Head of caudate nucleus (tissue), 42 donors: ENCODE results near the gene PDHX.
A peak's percentile ranks its signal among the peaks of the same experiment; 100 is the strongest.
"Not testable (repeated sequence)": the region's sequence is repeated elsewhere in the genome, so short reads cannot be mapped to it uniquely, and the experiment has no call there.

ENCODE experiments used
- DNase-seq, 42 donors: peaks; one replicate each; pipeline versions ENCODE4 v3.0.0 to v3.0.0-alpha.2; 2020 to 2021; ENCODE audit warnings: mixed read lengths in 7 of 42
- intact Hi-C: fragments of 100-400 bp; cut with DNase I; formaldehyde crosslinking; loops from one replicate; pipeline ENCODE4 v1.15.0; 2022

Gene PDHX

DNA sequence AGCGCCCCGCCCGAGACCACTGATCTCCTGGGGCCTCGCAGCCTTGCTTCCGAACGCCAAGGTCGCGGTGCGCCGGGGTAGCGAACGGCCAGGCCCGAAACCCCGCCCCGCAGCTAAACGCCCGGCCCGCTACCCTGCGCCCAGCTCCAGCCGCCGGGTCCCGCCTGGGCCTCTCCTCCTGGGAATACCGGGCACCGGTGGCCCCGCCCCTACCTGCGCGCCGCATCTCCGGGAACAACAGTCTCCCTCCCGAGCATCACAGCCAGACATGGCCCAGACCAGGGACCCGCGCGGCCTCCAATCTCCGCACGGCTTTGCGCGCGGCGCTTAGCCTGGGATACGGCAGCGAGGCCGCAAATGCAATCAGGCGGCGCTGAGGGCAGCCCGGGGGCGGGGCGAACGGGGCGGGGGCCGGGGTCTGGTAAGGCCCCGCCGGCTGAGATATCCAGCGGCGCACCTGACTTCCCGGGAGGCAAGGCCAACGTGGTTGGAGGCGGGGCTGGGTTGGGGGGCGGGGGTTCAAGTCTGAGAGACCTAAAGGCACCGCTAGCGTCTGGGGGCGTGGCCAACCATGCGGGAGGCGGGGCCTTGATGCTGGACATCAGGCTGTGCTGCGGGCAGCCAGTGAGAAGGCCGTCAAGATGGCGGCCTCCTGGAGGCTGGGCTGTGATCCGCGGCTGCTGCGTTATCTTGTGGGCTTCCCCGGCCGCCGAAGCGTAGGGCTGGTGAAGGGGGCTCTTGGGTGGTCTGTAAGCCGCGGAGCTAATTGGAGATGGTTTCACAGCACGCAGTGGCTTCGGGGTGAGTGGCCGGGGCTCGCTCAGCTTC, at the start of gene PDHX, which contains the start of gene APIP:
Gene PDHX (plus strand): TSS at position 604 of the 828 bp plus-strand sequence. CDS start 38 bp downstream, at position 642.
Gene APIP (minus strand): TSS at position 365 of the 828 bp plus-strand sequence. CDS start 95 bp downstream, at position 270.
- intact Hi-C loops: no loop called here
- peak; percentile 92 to 99 (median 97) for DNase-seq

DNA sequence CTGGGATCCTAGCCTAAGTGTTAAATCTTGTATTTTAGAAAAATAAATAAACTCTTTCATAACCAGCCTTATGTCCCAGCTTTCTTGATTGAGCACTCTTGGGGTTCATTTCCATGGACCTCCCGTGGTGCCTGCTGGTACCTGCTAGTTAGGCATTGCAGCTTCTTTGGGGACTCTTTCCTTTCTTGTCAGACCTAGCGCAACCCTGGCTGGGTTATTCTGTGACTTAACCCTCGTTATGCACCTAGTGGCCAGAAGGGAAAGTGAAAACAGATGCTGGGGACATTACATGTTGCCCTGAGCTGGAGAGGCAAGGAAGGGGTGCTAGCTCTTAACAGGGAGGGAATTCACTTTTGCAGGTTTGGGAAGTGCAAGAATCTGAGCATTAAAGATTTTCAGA, 47.0 kb upstream of the PDHX start:
- intact Hi-C loops: no loop called here
- DNase-seq: no peak

DNA sequence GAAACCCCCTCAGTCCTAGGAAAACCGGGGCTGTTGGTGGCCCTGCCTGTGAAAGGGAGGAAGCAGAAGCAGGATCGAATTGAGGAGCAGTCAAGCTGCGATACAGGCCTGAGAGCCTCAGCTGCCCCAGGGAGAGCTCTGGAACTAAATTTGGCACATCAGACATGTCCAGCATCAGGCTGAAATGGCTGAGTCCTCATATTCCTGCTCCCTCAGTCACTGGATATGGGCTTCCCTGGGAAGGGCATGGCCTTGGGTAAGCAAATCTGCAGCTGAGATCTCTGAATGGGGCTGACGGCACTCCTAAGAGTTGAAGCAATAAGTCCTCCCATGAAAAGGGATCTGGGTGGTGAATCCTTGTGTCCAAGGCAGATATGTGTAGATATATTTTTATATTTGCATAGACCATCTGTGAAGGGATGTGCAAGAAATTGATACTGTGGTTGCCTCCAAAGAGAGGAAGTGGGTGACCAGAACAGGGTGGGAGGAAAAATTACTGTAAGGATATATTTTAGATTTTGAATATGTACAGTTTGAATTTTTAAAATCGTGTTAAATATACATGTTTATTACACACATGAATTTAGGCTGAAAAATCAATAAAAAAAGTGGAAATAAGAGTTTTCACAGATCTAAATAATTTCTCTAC, 45.7 kb upstream of the PDHX start:
- DNase-seq: no peak
- intact Hi-C loops: no loop called here

DNA sequence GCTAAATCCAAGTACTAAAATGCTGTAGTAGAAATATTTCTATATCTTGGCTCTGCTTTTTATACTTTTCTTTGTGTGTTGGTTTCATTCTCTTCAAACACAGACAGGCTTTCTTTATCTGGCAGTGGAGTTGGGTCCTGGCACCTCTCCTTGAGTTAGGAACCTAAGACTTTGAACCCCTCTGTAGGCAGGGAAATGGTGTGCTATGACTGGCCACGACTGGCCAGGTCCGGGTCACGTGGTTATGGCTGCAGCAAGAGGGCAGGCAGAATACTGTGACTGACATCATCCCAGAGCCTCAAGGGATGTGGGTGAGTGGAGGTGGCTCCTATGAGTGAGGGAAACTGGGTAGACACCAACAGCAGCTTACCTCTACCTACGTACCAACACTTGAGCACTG, 42.2 kb upstream of the PDHX start:
- DNase-seq: no peak
- intact Hi-C loops: no loop called here

DNA sequence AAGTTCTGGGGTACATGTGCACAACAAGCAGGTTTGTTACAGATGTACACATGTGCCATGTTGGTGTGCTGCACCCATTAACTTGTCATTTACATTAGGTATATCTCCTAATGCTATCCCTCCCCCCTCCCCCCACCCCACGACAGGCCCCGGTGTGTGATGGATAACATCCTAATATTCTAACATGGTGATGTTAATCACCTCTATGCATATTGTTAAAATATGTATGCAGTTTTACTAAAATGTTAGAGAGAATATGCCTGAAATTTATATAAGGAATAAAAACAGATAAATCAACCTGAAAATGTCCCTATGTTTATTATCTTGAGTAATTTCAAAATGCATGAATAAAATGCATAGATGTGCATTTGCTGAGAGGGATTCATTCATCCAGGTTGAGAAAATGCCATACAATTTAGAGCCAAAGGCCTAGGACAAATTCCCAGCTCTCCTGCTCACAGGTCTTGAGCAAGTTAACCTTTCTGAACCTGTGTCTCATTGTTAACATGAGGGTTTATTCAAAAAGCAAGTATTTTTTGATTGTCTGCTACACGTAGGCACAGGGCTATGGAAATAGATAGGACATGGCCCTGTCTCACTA, 38.9 kb upstream of the PDHX start:
- DNase-seq: no peak
- intact Hi-C loops: no loop called here

DNA sequence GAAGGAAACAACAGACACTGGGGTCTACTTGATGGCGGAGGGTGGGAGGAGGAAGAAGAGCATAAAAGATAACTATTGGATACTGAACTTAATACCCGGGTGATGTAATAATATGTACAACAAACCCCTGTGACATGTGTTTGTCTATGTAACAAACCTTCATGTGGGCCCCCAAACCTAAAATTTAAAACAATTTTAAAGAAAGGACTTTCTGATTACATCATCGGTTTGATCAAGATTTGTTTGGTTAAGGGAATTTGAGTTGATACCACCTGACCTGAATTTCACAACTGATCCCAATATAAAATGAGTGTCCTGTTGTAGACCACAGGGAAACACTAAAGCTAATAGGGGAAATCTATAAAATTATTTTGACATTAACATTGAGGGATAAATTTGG, 34.5 kb upstream of the PDHX start:
- intact Hi-C loops: no loop called here
- DNase-seq: no peak

DNA sequence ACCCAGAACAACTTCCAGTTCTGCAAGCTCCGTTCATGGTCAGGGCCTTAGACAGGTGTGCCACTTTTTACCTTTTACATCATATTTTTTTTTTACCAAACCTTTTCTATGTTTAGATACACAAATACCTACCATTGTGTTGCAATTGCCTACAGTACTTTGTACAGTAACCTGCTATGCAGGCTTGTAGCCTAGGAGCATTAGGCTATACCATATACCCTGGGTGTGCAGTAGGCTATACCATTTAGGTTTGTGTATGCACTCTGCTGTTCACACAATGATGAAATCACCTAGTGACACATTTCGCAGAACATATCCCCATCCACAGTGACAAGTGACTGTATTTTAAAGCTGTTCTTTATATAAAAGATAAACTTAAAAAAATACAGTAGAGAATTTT, 29.8 kb upstream of the PDHX start:
- intact Hi-C loops: no loop called here
- DNase-seq: no peak

DNA sequence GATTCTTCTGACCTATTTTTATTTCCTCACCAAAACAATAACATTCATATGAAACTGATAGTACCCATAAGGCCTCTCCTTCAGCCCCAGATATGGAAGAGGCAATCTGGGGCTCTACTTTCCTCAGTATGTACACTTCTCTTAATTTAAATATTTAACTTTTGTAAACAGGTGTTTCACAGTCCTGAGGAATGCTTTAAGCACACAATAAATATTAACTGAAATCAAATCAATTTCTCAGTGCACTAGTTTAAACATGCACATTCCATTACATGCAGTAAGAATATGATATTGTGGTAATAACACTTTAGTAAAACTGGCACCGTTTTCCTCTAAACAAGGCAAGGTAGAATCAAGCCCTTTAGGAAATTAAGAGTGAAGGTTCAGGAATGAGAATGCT, 29.2 kb upstream of the PDHX start:
- no peak for DNase-seq
- intact Hi-C loops: no loop called here

DNA sequence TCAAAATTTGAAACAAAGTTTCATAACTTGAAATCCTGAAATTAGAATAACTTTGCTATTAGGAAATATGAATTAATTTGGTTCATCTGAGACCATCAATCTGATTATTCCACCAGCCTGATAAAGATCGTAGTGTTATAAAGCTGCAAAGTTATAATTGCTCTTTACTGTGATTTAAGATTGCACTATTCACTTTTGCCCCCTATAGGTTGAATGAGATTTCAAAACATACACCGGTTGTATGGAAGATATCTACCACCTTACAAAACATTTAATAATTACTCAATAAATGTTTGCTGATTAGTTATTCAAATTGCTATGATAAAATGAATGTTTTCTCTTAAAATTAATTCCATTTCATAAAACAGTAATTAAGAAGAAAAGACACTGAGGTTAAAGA, 26.3 kb upstream of the PDHX start:
- no peak for DNase-seq
- intact Hi-C loops: loop anchor here (5.0 kb wide), 1 partner anchor 303 kb away; no protein-coding TSS in a partner anchor

DNA sequence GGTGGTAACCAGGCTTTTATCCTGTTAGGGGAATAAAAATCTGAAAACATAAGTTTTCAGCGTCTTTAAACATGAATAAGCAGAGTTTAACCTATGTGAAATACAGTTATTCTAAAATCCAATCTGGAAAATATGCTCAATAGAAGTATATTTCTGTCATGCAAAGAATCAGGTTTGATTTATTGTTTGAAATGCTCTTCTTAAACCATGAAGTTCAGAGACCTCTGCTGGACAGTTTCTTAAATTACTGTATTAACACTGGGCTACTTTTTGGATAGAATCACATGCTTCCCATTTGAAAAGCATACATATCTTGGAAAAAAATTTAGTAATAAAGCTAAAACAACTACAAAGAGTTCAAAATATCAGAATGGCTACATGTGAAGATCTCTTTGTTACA, 25.6 kb upstream of the PDHX start:
- intact Hi-C loops: loop anchor here (5.0 kb wide), 1 partner anchor 304 kb away; no protein-coding TSS in a partner anchor
- peak in 1 of 42 donors; percentile 44 for DNase-seq

DNA sequence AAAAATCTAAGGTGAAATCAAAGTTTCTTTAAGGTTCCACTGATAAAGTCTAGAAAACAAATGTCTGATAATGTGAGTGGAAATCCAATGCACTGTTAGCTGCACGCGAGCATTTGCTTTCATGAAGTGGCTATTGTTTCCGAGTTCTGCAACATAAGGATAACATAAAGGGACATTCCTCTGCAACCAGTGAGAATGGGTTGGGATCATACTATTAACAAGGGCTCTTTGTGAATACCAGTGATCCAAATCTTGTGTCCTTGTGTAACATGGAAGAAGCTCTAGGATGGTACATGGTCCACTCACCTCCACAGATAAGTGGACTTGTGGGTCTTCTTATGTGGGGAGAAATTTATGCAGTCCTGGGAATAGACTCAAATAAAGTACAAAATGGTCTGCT, 24.8 kb upstream of the PDHX start:
- intact Hi-C loops: loop anchor here (5.0 kb wide), 1 partner anchor 304 kb away; no protein-coding TSS in a partner anchor
- no peak for DNase-seq

DNA sequence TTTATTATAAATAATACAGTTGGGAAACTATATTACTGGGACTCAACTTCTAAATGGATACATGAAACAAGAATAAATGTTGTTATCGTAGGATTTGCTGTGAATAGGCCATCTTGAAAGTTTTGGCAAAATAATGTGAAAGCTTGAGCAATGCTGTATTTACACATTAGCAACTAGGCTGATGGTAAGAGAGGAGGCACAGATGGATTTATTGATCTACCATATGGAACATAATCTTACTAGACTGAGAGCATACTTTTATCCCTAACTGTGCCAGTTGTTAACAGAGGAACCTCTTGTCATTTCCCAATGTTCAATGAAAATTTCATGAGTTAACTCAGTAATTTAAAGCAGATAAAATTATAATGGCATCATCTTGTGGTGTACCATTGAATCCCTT, 23.0 kb upstream of the PDHX start:
- intact Hi-C loops: loop anchor here (5.0 kb wide), 1 partner anchor 306 kb away; no protein-coding TSS in a partner anchor

DNA sequence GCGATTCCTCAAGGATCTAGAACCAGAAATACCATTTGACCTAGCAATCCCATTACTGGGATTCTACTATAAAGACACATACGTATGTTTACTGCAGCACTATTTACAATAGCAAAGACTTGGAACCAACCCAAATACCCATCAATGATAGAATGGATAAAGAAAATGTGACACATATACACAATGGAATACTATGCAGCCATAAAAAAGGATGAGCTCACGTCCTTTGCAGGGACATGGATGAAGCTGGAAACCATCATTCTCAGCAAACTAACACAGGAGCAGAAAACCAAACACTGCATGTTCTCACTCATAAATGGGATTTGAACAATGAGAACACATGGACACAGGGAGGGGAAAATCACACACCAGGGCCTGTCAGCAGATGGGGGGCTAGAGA, 20.2 kb upstream of the PDHX start:
- DNase-seq, intact Hi-C loops: not testable (repeated sequence)

More for the DNA sequence above, 23.0 kb upstream of the PDHX start:
- no peak for DNase-seq

DNA sequence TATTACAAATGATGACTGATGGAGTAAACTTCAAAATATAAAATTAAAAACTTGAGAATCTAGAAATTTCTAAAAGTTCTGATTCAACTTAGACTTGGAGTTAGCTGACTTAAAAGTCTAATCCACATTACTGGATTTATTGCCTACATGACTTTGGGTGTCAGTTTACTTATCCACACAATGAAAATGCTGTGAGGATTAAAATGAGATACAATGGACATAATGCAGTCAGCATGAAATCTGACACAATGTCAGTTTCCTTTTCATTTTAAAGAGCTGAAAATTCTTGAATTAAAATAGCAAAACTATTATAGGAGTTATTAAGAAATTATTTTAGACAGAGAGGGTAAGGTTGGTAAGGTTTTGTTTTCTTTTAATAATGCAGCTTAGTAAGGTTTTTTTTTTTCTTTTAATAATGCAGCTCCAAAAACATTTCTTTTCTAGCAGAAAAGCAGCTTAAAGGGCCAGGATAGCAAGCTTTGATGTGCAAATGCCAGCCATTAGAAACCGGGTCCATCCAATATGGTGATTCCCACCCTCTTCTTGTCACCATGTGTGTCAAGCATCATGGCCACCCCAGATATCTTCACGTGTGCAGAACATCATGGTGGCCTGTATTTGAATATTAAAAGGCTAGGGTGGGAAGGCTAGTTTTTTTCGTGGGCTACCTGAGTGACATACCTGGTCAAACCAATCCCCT, 19.1 kb upstream of the PDHX start:
- no peak for DNase-seq
- intact Hi-C loops: no loop called here

DNA sequence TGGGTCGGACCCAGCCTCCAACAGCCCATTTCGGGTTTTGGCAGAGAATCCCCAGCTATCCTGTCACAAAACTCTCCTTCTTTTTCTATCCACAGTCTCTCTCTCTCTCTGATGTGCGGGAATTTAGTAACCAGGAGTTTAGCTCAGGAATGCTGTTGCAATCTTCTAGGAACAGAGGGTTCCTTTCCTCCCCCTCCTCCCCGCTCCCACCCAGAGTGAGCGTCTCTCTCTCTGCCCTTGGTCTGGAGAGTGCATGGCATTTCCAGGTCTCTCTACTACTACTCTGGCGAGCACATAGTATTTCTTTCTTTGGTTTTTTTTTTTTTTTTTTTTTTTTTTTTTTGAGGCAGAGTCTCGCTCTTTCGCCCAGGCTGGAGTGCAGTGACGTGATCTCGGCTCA, 17.9 kb upstream of the PDHX start:
- DNase-seq: no peak
- intact Hi-C loops: no loop called here

DNA sequence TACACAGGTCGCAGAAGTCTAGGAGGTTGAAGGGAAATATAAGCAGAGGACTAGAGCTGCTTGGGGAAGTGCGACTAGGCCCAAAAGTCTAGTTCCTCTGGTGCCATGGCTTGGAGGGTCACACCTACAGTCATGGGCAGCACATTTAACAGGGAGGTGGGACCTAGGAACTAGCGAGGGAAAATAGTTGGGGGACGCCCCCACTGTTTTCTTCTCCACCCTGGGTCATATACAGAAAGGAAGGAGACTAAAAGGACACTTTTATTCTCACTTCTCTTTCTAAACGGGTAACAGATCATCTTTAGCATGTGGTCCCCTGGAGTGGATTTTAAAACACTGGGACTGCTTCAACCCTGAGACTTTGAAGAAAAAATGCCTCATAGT, 16.8 kb upstream of the PDHX start:
- intact Hi-C loops: loop anchor here (10.0 kb wide), 1 partner anchor 535 kb away; no protein-coding TSS in a partner anchor
- DNase-seq: no peak

DNA sequence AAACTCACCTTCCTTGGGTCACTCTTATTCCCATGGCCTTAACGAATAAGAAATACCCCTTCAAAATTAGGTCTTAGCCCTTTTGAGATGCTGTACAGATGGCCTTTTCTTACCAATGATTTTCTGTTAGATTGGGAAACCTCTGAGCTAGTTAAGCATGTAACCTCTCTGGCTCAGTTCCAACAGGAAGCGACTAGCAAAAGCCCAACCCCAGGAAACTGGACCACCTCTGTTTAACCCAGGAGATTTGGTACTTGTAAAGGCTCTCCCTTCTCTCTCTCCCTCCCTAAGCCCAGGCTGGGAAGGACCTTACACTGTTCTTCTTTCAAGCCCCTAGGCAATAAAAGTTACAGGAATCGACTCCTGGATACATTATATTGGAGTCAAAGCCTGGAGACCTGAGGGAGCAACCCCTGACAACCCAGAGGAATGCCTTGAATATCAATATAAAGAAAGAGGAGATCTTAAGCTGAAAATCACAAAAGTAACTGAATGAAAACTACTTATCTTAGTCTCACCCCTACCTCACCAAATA, 11.9 kb upstream of the PDHX start:
- intact Hi-C loops: loop anchor here (10.0 kb wide), 1 partner anchor 540 kb away; no protein-coding TSS in a partner anchor
- DNase-seq: no peak

DNA sequence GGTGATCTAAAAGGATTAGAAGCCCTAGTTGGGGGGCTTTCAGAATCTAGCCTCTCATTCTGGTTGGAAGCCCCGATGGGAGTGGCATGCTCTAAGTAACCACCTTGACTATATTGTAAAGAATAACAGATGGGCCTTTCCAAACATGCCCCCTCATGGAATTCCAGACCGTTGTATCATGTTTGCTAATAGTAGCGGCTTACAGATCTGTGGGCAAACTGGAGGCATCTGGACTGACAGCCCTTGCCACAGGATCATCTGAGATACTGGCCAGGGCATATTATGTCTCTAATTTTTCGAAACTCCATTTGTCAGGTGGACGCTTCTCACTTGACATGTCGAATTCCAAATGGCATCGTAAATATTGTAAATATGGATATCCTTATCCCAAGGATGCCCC, 10.8 kb upstream of the PDHX start:
- no peak for DNase-seq
- intact Hi-C loops: loop anchor here (10.0 kb wide), 1 partner anchor 541 kb away; no protein-coding TSS in a partner anchor
